Activated CD4-positive, alpha-beta T cell treated with anti-CD3 and anti-CD28 coated beads, Interleukin-2, amount 50 U/mL, for 4 hours (primary cell): ENCODE results near the gene GALM.

Experiments
- DNase-seq, 2 experiments: peaks; one replicate each; pipeline ENCODE4 v3.0.0-alpha.2; 2020

GALM gene

DNA sequence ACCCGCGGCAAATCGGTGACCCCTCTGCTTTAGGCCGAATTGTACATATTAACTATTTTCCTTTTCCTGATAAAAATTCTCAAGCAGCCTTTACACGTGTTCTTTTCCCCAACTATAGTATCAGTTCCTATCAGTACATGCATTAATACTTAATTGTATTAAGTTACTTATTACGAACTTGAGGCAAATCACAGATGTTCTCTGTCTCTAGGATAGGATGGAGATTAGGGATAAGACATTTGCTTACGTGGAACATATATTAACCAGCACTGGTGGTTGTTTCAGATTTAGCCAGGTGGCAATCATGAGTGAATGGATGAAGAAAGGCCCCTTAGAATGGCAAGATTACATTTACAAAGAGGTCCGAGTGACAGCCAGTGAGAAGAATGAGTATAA lies 112.8 kb downstream of the GALM start:
- DNase-seq: no peak

DNA sequence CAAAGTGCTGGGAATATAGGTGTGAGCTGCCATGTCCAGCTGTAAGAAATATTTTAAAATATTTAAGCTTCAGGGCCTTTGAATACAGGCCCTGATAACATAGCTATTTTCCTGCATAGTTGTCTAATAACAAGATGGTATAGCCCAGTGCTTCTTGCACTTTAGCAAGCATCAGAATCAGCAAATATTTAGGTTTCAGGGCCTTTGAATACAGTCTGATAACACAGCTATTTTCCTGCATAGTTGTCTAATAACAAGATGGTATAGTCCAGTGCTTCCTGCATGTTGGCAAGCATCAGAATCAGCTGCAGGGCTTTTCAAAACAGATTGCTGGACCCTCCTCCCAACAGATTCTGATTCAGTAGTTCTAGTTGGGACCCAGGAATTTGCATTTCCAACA lies 117.7 kb downstream of the GALM start:
- DNase-seq: no peak
